H1 (cell line): ENCODE data around the gene SORCS3. TPM values are rescaled to one million over a fixed set of nuclear protein-coding genes. Genes with fewer than 3 reads are reported as not detected.

Experiments used
- CTCF ChIA-PET: fragments of 300-600 bp; sonication (Branson Sonifier 250); formaldehyde crosslinking; loops from one replicate; lab custom pipeline; 2021; ENCODE audit not compliant: partially characterized antibody; lab: Charles Lee
- POLR2A ChIA-PET: fragments of 300-600 bp; sonication (Branson Sonifier 250); formaldehyde crosslinking; loops from one replicate; lab custom pipeline; 2021; ENCODE audit warnings: inconsistent platforms; ENCODE audit not compliant: partially characterized antibody; lab: Charles Lee
- DNase-seq, 2 experiments: peaks; one replicate each; pipeline versions ENCODE4 v3.0.0 to v3.0.0-alpha.2; 2010 to 2022; ENCODE audit warnings: low spot score in 2 of 2, low read depth in 1 of 2, mixed read lengths in 1 of 2
- FAIRE-seq: peaks from 2 replicates; lab custom pipeline; 2011; peaks lifted over from hg19 to GRCh38; lab: Jason Lieb, UNC
- H2AFZ ChIP-seq: 2 replicates; pipeline ENCODE4 v1.8.1; 2012; ENCODE audit warnings: low read length, inconsistent platforms
- H2AK5ac ChIP-seq: 2 replicates; pipeline ENCODE4 v1.6.1; 2013; ENCODE audit warnings: low read depth, low read length
- H2BK120ac ChIP-seq: replicated peaks from 2 replicates; pipeline ENCODE3; 2013; ENCODE audit warnings: low read depth, low read length, inconsistent platforms
- H2BK12ac ChIP-seq: 2 replicates; pipeline ENCODE4 v1.6.1; 2013; ENCODE audit warnings: low read depth, low read length
- H2BK15ac ChIP-seq: 2 replicates; pipeline ENCODE4 v1.6.1; 2013; ENCODE audit warnings: low read length
- H2BK20ac ChIP-seq: 2 replicates; pipeline ENCODE4 v1.6.1; 2013; ENCODE audit warnings: low read length
- H2BK5ac ChIP-seq: 2 replicates; pipeline ENCODE4 v1.6.1; 2013; ENCODE audit warnings: low read depth, low read length
- H3K14ac ChIP-seq: 2 replicates; pipeline ENCODE4 v1.6.1; 2013; ENCODE audit warnings: inconsistent platforms; ENCODE audit not compliant: insufficient read length
- H3K18ac ChIP-seq: 2 replicates; pipeline ENCODE4 v1.6.1; 2013; ENCODE audit warnings: low read length; ENCODE audit errors: extremely low read depth
- H3K23ac ChIP-seq: 2 replicates; pipeline ENCODE4 v1.6.1; 2013; ENCODE audit warnings: inconsistent platforms; ENCODE audit not compliant: insufficient read length
- H3K23me2 ChIP-seq: 2 replicates; pipeline ENCODE4 v1.6.1; 2013; ENCODE audit warnings: low read depth, low read length
- H3K27ac ChIP-seq: 2 replicates; pipeline ENCODE4 v1.6.1; 2011; ENCODE audit warnings: low read depth, low read length, inconsistent platforms
- H3K27me3 ChIP-seq, 4 experiments: replicated peaks in 1 of 4; 1 replicate in 1 of 4; 2 replicates in 3 of 4; pipeline versions ENCODE4 v1.6.1 to v1.8.1; 2011 to 2013; ENCODE audit warnings: low read length in 3 of 4, mild to moderate bottlenecking in 3 of 4, inconsistent platforms in 2 of 4, mixed read lengths in 2 of 4, moderate library complexity in 1 of 4; ENCODE audit not compliant: control insufficient read depth in 3 of 4, insufficient read depth in 3 of 4; ENCODE audit errors: extremely low read depth in 1 of 4
- H3K36me3 ChIP-seq, 4 experiments: 2 replicates each; pipeline versions ENCODE4 v1.6.1 to v1.8.1; 2011 to 2013; ENCODE audit warnings: mild to moderate bottlenecking in 4 of 4, low read length in 3 of 4, moderate library complexity in 2 of 4, control low read depth in 1 of 4, inconsistent platforms in 1 of 4; ENCODE audit not compliant: insufficient read depth in 4 of 4, control insufficient read depth in 2 of 4
- H3K4ac ChIP-seq: replicated peaks from 2 replicates; pipeline ENCODE3; 2013; ENCODE audit warnings: low read length, low read depth, mixed read lengths, inconsistent platforms; ENCODE audit not compliant: insufficient read length
- H3K4me1 ChIP-seq, 4 experiments: replicated peaks in 1 of 4; 1 replicate in 1 of 4; 2 replicates in 3 of 4; pipeline versions ENCODE4 v1.6.1 to v1.8.1; 2011 to 2013; ENCODE audit warnings: low read length in 3 of 4, inconsistent platforms in 2 of 4, mixed read lengths in 1 of 4; ENCODE audit not compliant: insufficient read depth in 4 of 4, control insufficient read depth in 3 of 4
- H3K4me2 ChIP-seq, 2 experiments: 2 replicates each; pipeline versions ENCODE4 v1.6.1 to v1.8.1; 2011 to 2013; ENCODE audit warnings: low read depth in 2 of 2, low read length in 2 of 2, control low read depth in 1 of 2, inconsistent platforms in 1 of 2, mild to moderate bottlenecking in 1 of 2; ENCODE audit not compliant: insufficient read depth in 1 of 2
- H3K4me3 ChIP-seq, 4 experiments: fragments of 200-600, 300-600 bp in 1 of 4; sonication (generic), shearing (Covaris generic), sonication (Bioruptor Twin) in 1 of 4; 2 replicates each; pipeline versions ENCODE4 v1.5.1 to v1.8.1; 2011 to 2016; ENCODE audit warnings: low read length in 4 of 4, low read depth in 3 of 4, control low read depth in 2 of 4, inconsistent platforms in 2 of 4, mild to moderate bottlenecking in 2 of 4, mixed read lengths in 1 of 4, moderate library complexity in 1 of 4; ENCODE audit not compliant: insufficient read depth in 2 of 4; ENCODE audit errors: extremely low read depth in 1 of 4
- H3K56ac ChIP-seq: replicated peaks from 2 replicates; pipeline ENCODE3; 2013; ENCODE audit warnings: low read depth, mild to moderate bottlenecking, mixed read lengths, low read length, inconsistent platforms; ENCODE audit not compliant: insufficient read length
- H3K79me1 ChIP-seq: 2 replicates; pipeline ENCODE4 v1.6.1; 2013; ENCODE audit warnings: low read depth, low read length, control low read depth
- H3K79me2 ChIP-seq, 2 experiments: 2 replicates each; pipeline versions ENCODE4 v1.6.1 to v1.8.1; 2012 to 2013; ENCODE audit warnings: low read length in 2 of 2, mild to moderate bottlenecking in 2 of 2, inconsistent platforms in 1 of 2; ENCODE audit not compliant: insufficient read depth in 2 of 2, control insufficient read depth in 1 of 2
- H3K9ac ChIP-seq, 4 experiments: replicated peaks in 1 of 4; 1 replicate in 1 of 4; 2 replicates in 3 of 4; pipeline versions ENCODE4 v1.6.1 to v1.8.1; 2011 to 2013; ENCODE audit warnings: low read depth in 3 of 4, low read length in 3 of 4, control low read depth in 2 of 4, mild to moderate bottlenecking in 2 of 4, moderate library complexity in 2 of 4, inconsistent platforms in 1 of 4; ENCODE audit errors: extremely low read depth in 1 of 4
- H3K9me3 ChIP-seq, 2 experiments: 2 replicates each; pipeline versions ENCODE4 v1.6.1 to v1.8.1; 2012 to 2013; ENCODE audit warnings: mild to moderate bottlenecking in 2 of 2, moderate library complexity in 2 of 2, control low read depth in 1 of 2, inconsistent platforms in 1 of 2, low read depth in 1 of 2, low read length in 1 of 2, mixed read lengths in 1 of 2; ENCODE audit not compliant: insufficient read depth in 2 of 2
- H4K20me1 ChIP-seq, 2 experiments: replicated peaks in 1 of 2; 2 replicates each; pipeline versions ENCODE3 to v1.8.1; 2011 to 2013; ENCODE audit warnings: inconsistent platforms in 2 of 2, low read length in 2 of 2, mild to moderate bottlenecking in 1 of 2; ENCODE audit not compliant: insufficient read depth in 2 of 2, control insufficient read depth in 1 of 2
- H4K5ac ChIP-seq: 2 replicates; pipeline ENCODE4 v1.6.1; 2013; ENCODE audit warnings: low read length, low read depth, mixed read lengths, inconsistent platforms; ENCODE audit not compliant: insufficient read length
- H4K8ac ChIP-seq: 2 replicates; pipeline ENCODE4 v1.8.0; 2013; ENCODE audit warnings: mild to moderate bottlenecking, moderate library complexity, low read length, inconsistent platforms; ENCODE audit not compliant: insufficient read depth; ENCODE audit errors: extremely low read depth
- H4K91ac ChIP-seq: replicated peaks from 2 replicates; pipeline ENCODE3; 2013; ENCODE audit warnings: low read length, mixed read lengths, inconsistent platforms; ENCODE audit not compliant: insufficient read length
- BRCA1 ChIP-seq: IDR thresholded peaks from 2 replicates; pipeline ENCODE4 v1.6.1; 2012; ENCODE audit warnings: low read depth, low read length, improper control_type of control experiment
- CHD1 ChIP-seq: IDR thresholded peaks from 2 replicates; pipeline ENCODE4 v1.6.1; 2012; ENCODE audit warnings: low read depth, low read length, improper control_type of control experiment
- EP300 ChIP-seq, 2 experiments: IDR thresholded peaks; 1 replicate in 1 of 2; 2 replicates in 1 of 2; pipeline ENCODE4 v1.6.1; 2011 to 2012; ENCODE audit warnings: low read depth in 2 of 2, low read length in 2 of 2, mild to moderate bottlenecking in 2 of 2, borderline replicate concordance in 1 of 2, inconsistent platforms in 1 of 2, moderate library complexity in 1 of 2
- GTF2F1 ChIP-seq: IDR thresholded peaks from 2 replicates; pipeline ENCODE4 v1.6.1; 2012; ENCODE audit warnings: low read depth, low read length, improper control_type of control experiment, borderline replicate concordance
- HDAC2 ChIP-seq, 2 experiments: fragments of 300-600 bp in 1 of 2; sonication (generic) in 1 of 2; IDR thresholded peaks; 2 replicates each; pipeline ENCODE4 v1.6.1; 2011 to 2012; ENCODE audit warnings: low read depth in 2 of 2, low read length in 2 of 2, mild to moderate bottlenecking in 2 of 2, moderate library complexity in 2 of 2, borderline replicate concordance in 1 of 2, inconsistent platforms in 1 of 2
- JUN ChIP-seq: IDR thresholded peaks from 2 replicates; pipeline ENCODE4 v1.6.1; 2011; ENCODE audit warnings: low read depth, mild to moderate bottlenecking, improper control_type of control experiment, low read length
- PHF8 ChIP-seq: fragments of 200-600 bp; sonication (generic); conservative IDR thresholded peaks from 2 replicates; pipeline ENCODE4 v1.7.1; 2012; ENCODE audit warnings: low read depth, mild to moderate bottlenecking, inconsistent platforms, low read length, moderate library complexity
- POLR2A ChIP-seq, 2 experiments: IDR thresholded peaks; 1 replicate in 1 of 2; 2 replicates in 1 of 2; pipeline ENCODE4 v1.6.1; 2011; ENCODE audit warnings: low read depth in 2 of 2, low read length in 2 of 2, mild to moderate bottlenecking in 2 of 2; ENCODE audit errors: control extremely low read depth in 1 of 2
- POLR2AphosphoS5 ChIP-seq: IDR thresholded peaks from 2 replicates; pipeline ENCODE4 v1.6.1; 2011; ENCODE audit warnings: low read depth, low read length
- POU5F1 ChIP-seq: IDR thresholded peaks from 2 replicates; pipeline ENCODE4 v1.6.1; 2011; ENCODE audit warnings: low read depth, mild to moderate bottlenecking, low read length, moderate library complexity
- SIX5 ChIP-seq: IDR thresholded peaks from 2 replicates; pipeline ENCODE4 v1.6.1; 2011; ENCODE audit warnings: mild to moderate bottlenecking, low read depth, low read length
- SRF ChIP-seq: IDR thresholded peaks from 2 replicates; pipeline ENCODE4 v1.6.1; 2011; ENCODE audit warnings: mild to moderate bottlenecking, low read depth, low read length, moderate library complexity
- TAF1 ChIP-seq: IDR thresholded peaks from 2 replicates; pipeline ENCODE4 v1.6.1; 2011; ENCODE audit warnings: mild to moderate bottlenecking, low read depth, low read length
- TCF12 ChIP-seq: IDR thresholded peaks from 2 replicates; pipeline ENCODE4 v1.6.1; 2011; ENCODE audit warnings: low read depth, mild to moderate bottlenecking, low read length
- WGBS, 2 experiments: shearing (Covaris generic) in 1 of 2; methylation state at CpG; one replicate each; pipeline versions ENCODE4 v1.1.6 to v1.1.7; 2013 to 2015; ENCODE audit warnings: low lambda C conversion rate in 2 of 2, mixed read lengths in 2 of 2, inconsistent platforms in 1 of 2, low coverage in 1 of 2, missing lambda C conversion rate in 1 of 2; ENCODE audit not compliant: insufficient replicate concordance in 2 of 2, insufficient coverage in 1 of 2, insufficient read length in 1 of 2; ENCODE audit errors: extremely low coverage in 1 of 2, missing lambda C conversion rate in 1 of 2; 5-methylcytosine and 5-hydroxymethylcytosine counted together
- polyA plus RNA-seq, 7 experiments: library from polyadenylated mRNA; depleted of rRNA in 3 of 7; stranded (reverse) in 5 of 7; unstranded in 2 of 7; fragments of >200 nt in 5 of 7; fragments of 200-250 nt in 2 of 7; gene quantifications; 1 replicate in 5 of 7; 2 replicates in 1 of 7; 4 replicates in 1 of 7; pipeline versions ENCODE4 v1.2.1 to v1.2.3, GENCODE V29; 2011 to 2013; ENCODE audit warnings: missing spikeins in 2 of 7, mixed read lengths in 2 of 7
- total RNA-seq: library from RNA; stranded (reverse); fragmentation: NEBNext Ultra II Directional; extraction: Animal tissue kit (Norgen Biotek cat#: 25700); gene quantifications from 2 replicates; pipeline ENCODE4 v1.2.1, GENCODE V29; 2021

Gene SORCS3
- total and polyA plus RNA-seq, 2 of the 8 experiments (the other 6 are each of a cell fraction or from before 2014, with no cell fraction given), result 0.26 to 0.88 TPM

DNA sequence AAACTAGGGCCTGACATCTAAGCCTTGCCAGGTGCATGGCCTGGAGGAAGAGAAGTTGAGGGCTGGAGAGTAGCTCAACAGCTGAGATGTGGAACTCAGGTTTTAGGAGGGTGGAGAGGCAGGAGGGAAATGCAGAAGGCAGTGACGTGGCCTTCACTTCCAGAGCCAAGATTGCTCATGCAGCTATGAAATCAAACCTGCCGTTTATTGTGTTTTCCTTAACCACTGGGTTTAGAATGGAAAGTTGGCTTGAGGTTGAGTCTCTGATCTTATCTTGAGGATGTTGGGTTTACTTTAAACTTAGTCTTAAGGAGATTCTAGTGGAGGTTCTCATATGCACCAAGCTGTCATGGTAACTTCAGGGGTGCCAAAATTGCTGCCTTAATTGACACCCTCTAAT is 178.6 kb downstream of the SORCS3 start:
- Histone ChIP-seq H2AK5ac (no peak overlapping the region), H3K4me1 (0 out of 7 replicates have a peak, but pooled peaks cover 0 to 2% (median 0%) of the 10 kb centered on the region in 4 experiments), H3K4me2 (no peak overlapping the region), H2BK5ac (no peak overlapping the region), H3K56ac (no peak overlapping the region), H2BK12ac (no peak overlapping the region), H4K5ac (no peak overlapping the region), H3K4ac (no peak overlapping the region), H4K8ac (no peak overlapping the region), H3K14ac (no peak overlapping the region), H3K23ac (no peak overlapping the region), H3K27me3 (no peaks in the 10 kb centered on the region), H2AFZ (no peak overlapping the region), H4K20me1 (peaks cover 0 to 3% of the 10 kb centered on the region in 2 experiments), H2BK15ac (no peak overlapping the region), H3K23me2 (no peaks in the 10 kb centered on the region), H3K36me3 (no peaks in the 10 kb centered on the region), H3K79me2 (no peaks in the 10 kb centered on the region), H4K91ac (no peak overlapping the region), H2BK120ac (no peak overlapping the region), H3K9me3 (no peaks in the 10 kb centered on the region), H3K9ac (no peak overlapping the region), H3K18ac (no peak overlapping the region), H3K4me3 (no peak overlapping the region), H3K79me1 (no peaks in the 10 kb centered on the region), H2BK20ac (no peak overlapping the region), H3K27ac (no peak overlapping the region)
- POLR2A ChIA-PET, result no interaction called here
- DNase-seq, result no peak
- no peak for FAIRE-seq
- WGBS, 2 experiments, result 94% methylated on average over 2 of the region's 2 CpGs; no CpG with 5 or more reads in 1 of the 2 experiments
- CTCF ChIA-PET, result interaction anchor here (0.6 to 1.7 kb wide), 3 partner anchors 48 to 168 kb away, joined by 4 to 5 read pairs (median 5); no protein-coding TSS in a partner anchor
- TF ChIP-seq CHD1 (no peak), HDAC2 (IDR thresholded peaks at IDR 0.05; ENCODE audit: borderline replicate concordance in 1 of 2, low read depth in 2 of 2, low read length in 2 of 2) (no peak), TCF12 (no peak), POU5F1 (no peak), BRCA1 (no peak), SIX5 (no peak), EP300 (IDR thresholded peaks at IDR 0.05; ENCODE audit: borderline replicate concordance in 1 of 2, low read depth in 2 of 2, low read length in 2 of 2) (no peak), SRF (no peak), PHF8 (no peak), POLR2AphosphoS5 (no peak), JUN (no peak), GTF2F1 (no peak), TAF1 (no peak), POLR2A (IDR thresholded peaks at IDR 0.05; ENCODE audit: control extremely low read depth in 1 of 2, low read depth in 2 of 2, low read length in 2 of 2) (no peak)
